A549 treated with DMSO at 1 μM for 4 hours (cell line): ENCODE measurements around the gene C1orf21. TPM values are rescaled to one million over a fixed set of nuclear protein-coding genes. Genes with fewer than 3 reads are reported as not detected.

Experiments used
- total RNA-seq: library from RNA; stranded (reverse); fragments of 200-300 nt; extraction: Qiagen RNA extraction; gene quantifications from 5 replicates; pipeline ENCODE4 v1.2.3, GENCODE V29; 2022; ENCODE audit warnings: low read depth

The C1orf21 gene, protein sequence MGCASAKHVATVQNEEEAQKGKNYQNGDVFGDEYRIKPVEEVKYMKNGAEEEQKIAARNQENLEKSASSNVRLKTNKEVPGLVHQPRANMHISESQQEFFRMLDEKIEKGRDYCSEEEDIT
- 7.9 to 9.6 TPM (median 9.3 TPM) in 5 replicates for total RNA-seq

GRCh38 chr1:184386312-184387068, at the start of gene C1orf21:
C1orf21 (plus strand) TSS chr1:184387029; CDS start chr1:184477510, 90,481 bp downstream.

